ENCODE measurements around the gene STX11.

STX11 gene

DNA sequence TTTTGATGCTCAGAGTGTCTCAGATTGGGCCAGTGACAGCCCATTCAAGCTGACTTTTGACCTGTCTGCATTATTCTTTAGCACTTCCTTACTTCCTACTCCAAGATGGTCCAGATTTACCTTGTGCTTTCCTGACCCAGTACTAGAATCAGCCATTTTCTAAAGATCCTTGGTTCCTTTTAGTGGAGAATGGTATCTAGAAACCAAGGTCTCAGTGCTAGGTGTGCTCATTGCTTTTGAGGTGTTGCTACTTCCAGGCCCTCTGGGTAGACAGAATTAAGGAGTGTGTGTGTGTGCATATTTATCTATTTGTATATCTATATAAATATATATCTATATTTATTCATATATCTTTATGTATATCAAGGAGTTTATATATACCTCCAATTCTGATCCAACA, 67.5 kb downstream of the STX11 start:
- Histone ChIP-seq H3K79me2 (ENCODE audit: insufficient read depth, low read length) (no peaks in the 10 kb centered on the region), H4K20me1 (ENCODE audit: low read depth, low read length) (no peaks in the 10 kb centered on the region), H2AFZ (ENCODE audit: low read depth, low read length, severe bottlenecking) (no peak overlapping the region), H3K9me2 (replicated peaks; ENCODE audit: insufficient read depth, low read length) (no peaks in the 10 kb centered on the region), H3K27ac (ENCODE audit: low read depth, low read length) (no peak overlapping the region), H3K27me3 (ENCODE audit: low read length) (no peaks in the 10 kb centered on the region), H3K4me3 (ENCODE audit: insufficient read depth, low read length, poor library complexity, severe bottlenecking) (no peak overlapping the region), H3K9ac (ENCODE audit: low read length) (no peak overlapping the region), H3K4me2 (ENCODE audit: low read depth, low read length, poor library complexity, severe bottlenecking) (no peak overlapping the region), H3K36me3 (ENCODE audit: low read length) (no peaks in the 10 kb centered on the region), H3K9me3 (ENCODE audit: insufficient read depth, low read length) (no peaks in the 10 kb centered on the region), H3F3A (ENCODE audit: insufficient read depth) (no peaks in the 10 kb centered on the region)
- TF ChIP-seq, protein P1, sequence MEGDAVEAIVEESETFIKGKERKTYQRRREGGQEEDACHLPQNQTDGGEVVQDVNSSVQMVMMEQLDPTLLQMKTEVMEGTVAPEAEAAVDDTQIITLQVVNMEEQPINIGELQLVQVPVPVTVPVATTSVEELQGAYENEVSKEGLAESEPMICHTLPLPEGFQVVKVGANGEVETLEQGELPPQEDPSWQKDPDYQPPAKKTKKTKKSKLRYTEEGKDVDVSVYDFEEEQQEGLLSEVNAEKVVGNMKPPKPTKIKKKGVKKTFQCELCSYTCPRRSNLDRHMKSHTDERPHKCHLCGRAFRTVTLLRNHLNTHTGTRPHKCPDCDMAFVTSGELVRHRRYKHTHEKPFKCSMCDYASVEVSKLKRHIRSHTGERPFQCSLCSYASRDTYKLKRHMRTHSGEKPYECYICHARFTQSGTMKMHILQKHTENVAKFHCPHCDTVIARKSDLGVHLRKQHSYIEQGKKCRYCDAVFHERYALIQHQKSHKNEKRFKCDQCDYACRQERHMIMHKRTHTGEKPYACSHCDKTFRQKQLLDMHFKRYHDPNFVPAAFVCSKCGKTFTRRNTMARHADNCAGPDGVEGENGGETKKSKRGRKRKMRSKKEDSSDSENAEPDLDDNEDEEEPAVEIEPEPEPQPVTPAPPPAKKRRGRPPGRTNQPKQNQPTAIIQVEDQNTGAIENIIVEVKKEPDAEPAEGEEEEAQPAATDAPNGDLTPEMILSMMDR (IDR thresholded peaks at IDR 0.05; ENCODE audit: insufficient read depth, low read length, poor library complexity, severe bottlenecking), result no peak
- no peak for TF ChIP-seq EZH2phosphoT487 (conservative IDR thresholded peaks at IDR 0.05; ENCODE audit: low read length)

DNA sequence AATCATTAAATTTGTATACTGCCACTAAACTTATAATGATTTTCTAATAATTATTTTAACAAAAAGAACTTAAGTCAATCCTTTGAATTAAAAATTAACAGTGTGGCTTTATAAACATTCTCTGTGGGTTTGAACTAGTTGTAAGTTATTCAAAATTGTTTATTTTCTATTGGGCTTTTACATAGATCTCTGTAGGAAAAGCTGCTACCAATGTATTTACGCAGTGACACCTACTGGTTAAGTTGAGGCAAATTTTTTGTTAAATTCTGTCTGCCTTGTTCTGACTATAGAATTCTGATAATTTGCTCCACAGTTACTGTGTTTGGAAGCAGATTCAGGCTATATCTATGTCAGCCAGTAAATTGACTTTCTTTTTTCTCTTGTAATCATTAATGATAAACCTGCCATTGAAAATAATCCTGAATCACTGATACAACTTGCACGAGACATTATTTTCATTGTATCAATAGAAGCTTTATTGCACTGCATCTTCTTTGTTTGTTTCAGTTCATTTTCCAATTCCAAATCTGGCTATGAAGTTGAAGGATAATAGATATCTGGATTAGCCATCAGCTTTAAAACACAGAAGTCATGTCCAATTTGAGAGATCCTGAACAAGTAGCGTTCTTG, 68.9 kb downstream of the STX11 start:
- H3K9me3 ChIP-seq (ENCODE audit: insufficient read depth, low read length), result no peaks in the 10 kb centered on the region
- no peaks in the 10 kb centered on the region for H3K9me2 ChIP-seq (replicated peaks; ENCODE audit: insufficient read depth, low read length)
- TF ChIP-seq, protein P1 (IDR thresholded peaks at IDR 0.05; ENCODE audit: insufficient read depth, low read length, poor library complexity, severe bottlenecking), result peak; percentile 24
- no peak for TF ChIP-seq EZH2phosphoT487 (conservative IDR thresholded peaks at IDR 0.05; ENCODE audit: low read length)
- H3K36me3 ChIP-seq (ENCODE audit: low read length), result no peaks in the 10 kb centered on the region
- H4K20me1 ChIP-seq (ENCODE audit: low read depth, low read length), result no peaks in the 10 kb centered on the region
- H3K9ac ChIP-seq (ENCODE audit: low read length), result no peak overlapping the region
- no peak overlapping the region for H3K4me2 ChIP-seq (ENCODE audit: low read depth, low read length, poor library complexity, severe bottlenecking)
- H3K4me3 ChIP-seq (ENCODE audit: insufficient read depth, low read length, poor library complexity, severe bottlenecking), result no peak overlapping the region
- H3K27ac ChIP-seq (ENCODE audit: low read depth, low read length), result no peak overlapping the region
- no peaks in the 10 kb centered on the region for H3K79me2 ChIP-seq (ENCODE audit: insufficient read depth, low read length)
- no peaks in the 10 kb centered on the region for H3F3A ChIP-seq (ENCODE audit: insufficient read depth)
- no peaks in the 10 kb centered on the region for H3K27me3 ChIP-seq (ENCODE audit: low read length)
- H2AFZ ChIP-seq (ENCODE audit: low read depth, low read length, severe bottlenecking), result no peak overlapping the region

DNA sequence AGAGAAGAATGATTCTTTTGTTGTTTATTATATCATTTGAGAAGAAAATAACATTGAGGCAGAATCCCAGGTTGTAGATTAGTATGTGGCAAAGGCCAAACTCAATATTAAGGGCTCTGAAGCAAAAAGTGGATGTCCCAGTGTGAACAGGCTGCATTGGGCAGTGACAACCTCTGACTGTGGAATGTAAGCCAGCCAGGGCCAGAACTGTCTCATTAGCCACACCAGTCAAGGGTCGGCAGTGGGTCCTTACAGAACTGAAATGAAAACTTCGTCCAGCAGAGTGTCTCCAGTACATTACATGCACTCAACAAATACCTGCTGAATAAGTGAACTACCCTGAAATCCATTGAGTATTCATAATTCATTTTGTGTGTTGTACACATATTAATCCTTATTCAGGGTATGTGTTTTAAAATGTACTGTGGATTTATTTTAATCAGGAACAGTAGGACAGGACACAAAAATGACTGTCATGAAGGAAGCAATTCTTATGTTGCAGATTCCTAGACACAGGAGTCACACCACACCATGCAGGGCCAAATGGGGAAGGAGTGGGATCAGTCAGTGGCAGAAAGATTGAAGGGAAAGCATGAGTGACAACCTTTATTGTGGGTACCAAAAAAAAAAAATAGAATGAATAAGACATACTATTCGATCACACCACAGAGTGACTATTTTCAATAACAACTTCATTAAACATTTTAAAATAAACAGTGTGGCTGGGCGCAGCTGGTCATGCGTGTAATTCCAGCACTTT, 69.9 kb downstream of the STX11 start:
- no peaks in the 10 kb centered on the region for H3K36me3 ChIP-seq (ENCODE audit: low read length)
- no peak for TF ChIP-seq EZH2phosphoT487 (conservative IDR thresholded peaks at IDR 0.05; ENCODE audit: low read length)
- TF ChIP-seq, protein P1 (IDR thresholded peaks at IDR 0.05; ENCODE audit: insufficient read depth, low read length, poor library complexity, severe bottlenecking), result no peak

More for the DNA sequence above, 69.9 kb downstream of the STX11 start:
- Histone ChIP-seq H3K4me2 (ENCODE audit: low read depth, low read length, poor library complexity, severe bottlenecking) (no peak overlapping the region), H3K27ac (ENCODE audit: low read depth, low read length) (no peak overlapping the region), H4K20me1 (ENCODE audit: low read depth, low read length) (no peaks in the 10 kb centered on the region), H3K9ac (ENCODE audit: low read length) (no peak overlapping the region), H3K4me3 (ENCODE audit: insufficient read depth, low read length, poor library complexity, severe bottlenecking) (no peak overlapping the region), H3K79me2 (ENCODE audit: insufficient read depth, low read length) (no peaks in the 10 kb centered on the region), H3K9me3 (ENCODE audit: insufficient read depth, low read length) (no peaks in the 10 kb centered on the region), H3K27me3 (ENCODE audit: low read length) (no peaks in the 10 kb centered on the region), H2AFZ (ENCODE audit: low read depth, low read length, severe bottlenecking) (no peak overlapping the region), H3F3A (ENCODE audit: insufficient read depth) (no peaks in the 10 kb centered on the region), H3K9me2 (replicated peaks; ENCODE audit: insufficient read depth, low read length) (no peaks in the 10 kb centered on the region)

Measured in SU-DHL-6 (cell line).